Fibroblast of pulmonary artery (primary cell): ENCODE measurements around the gene ZNF682.
"Not testable (repeated sequence)": the region's sequence is repeated elsewhere in the genome, so short reads cannot be mapped to it uniquely, and the experiment has no call there.

Experiments
- DNase-seq: peaks from one replicate; pipeline ENCODE4 v3.0.0-alpha.2; 2010; ENCODE audit warnings: low read depth
- H3K4me3 ChIP-seq: replicated peaks from 2 replicates; pipeline ENCODE4 v1.5.1; 2011; ENCODE audit warnings: low read depth, mild to moderate bottlenecking, control low read depth, low read length, moderate library complexity
- TF ChIP-seq, protein P1 (sequence below): IDR thresholded peaks from 2 replicates; pipeline ENCODE4 v1.5.1; 2011; ENCODE audit warnings: mild to moderate bottlenecking, control low read depth, low read length, inconsistent platforms; ENCODE audit errors: missing control alignments

ZNF682 gene

GRCh38 chr19:19966862-19967261, 72.4 kb downstream of the ZNF682 start:
- TF ChIP-seq, protein P1, sequence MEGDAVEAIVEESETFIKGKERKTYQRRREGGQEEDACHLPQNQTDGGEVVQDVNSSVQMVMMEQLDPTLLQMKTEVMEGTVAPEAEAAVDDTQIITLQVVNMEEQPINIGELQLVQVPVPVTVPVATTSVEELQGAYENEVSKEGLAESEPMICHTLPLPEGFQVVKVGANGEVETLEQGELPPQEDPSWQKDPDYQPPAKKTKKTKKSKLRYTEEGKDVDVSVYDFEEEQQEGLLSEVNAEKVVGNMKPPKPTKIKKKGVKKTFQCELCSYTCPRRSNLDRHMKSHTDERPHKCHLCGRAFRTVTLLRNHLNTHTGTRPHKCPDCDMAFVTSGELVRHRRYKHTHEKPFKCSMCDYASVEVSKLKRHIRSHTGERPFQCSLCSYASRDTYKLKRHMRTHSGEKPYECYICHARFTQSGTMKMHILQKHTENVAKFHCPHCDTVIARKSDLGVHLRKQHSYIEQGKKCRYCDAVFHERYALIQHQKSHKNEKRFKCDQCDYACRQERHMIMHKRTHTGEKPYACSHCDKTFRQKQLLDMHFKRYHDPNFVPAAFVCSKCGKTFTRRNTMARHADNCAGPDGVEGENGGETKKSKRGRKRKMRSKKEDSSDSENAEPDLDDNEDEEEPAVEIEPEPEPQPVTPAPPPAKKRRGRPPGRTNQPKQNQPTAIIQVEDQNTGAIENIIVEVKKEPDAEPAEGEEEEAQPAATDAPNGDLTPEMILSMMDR = no peak
- no peak for DNase-seq
- H3K4me3 ChIP-seq = no peak overlapping the region

DNA sequence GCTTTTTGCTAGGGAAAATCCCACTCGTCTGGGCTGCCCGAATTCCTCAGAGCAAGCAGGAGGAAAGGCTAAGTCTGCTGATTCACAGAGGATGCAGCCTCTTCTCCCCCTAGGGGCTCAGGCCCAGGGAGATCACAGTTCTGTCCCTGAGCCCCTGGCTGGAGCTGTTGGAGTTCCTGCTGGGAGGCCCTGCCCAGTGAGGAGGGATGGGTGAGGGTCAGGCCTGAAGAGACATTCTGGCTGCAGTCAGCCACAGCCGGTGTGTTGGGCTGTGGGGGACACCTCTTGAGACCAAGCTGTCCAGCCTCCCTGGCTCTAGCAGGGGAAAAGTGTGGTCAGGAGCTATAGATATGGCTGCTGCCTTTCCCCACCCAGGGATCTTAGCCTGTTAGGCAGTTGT, 73.2 kb downstream of the ZNF682 start:
- H3K4me3 ChIP-seq, DNase-seq: not testable (repeated sequence)

- no peak for DNase-seq
- H3K4me3 ChIP-seq = no peak overlapping the region
- TF ChIP-seq, protein P1 = no peak
Measured at GRCh38 chr19:19964416-19964815, 74.9 kb downstream of the ZNF682 start.

- TF ChIP-seq, protein P1 = peak; percentile 47
- not testable (repeated sequence) for H3K4me3 ChIP-seq
- peak; percentile 67 for DNase-seq
Measured at GRCh38 chr19:19959151-19959799, 80.0 kb downstream of the ZNF682 start.

GRCh38 chr19:19957766-19958165, 81.5 kb downstream of the ZNF682 start:
- DNase-seq, H3K4me3 ChIP-seq: not testable (repeated sequence)

GRCh38 chr19:19956434-19957075, 82.8 kb downstream of the ZNF682 start:
- H3K4me3 ChIP-seq = no peak overlapping the region
- no peak for DNase-seq
- TF ChIP-seq, protein P1 = no peak

DNA sequence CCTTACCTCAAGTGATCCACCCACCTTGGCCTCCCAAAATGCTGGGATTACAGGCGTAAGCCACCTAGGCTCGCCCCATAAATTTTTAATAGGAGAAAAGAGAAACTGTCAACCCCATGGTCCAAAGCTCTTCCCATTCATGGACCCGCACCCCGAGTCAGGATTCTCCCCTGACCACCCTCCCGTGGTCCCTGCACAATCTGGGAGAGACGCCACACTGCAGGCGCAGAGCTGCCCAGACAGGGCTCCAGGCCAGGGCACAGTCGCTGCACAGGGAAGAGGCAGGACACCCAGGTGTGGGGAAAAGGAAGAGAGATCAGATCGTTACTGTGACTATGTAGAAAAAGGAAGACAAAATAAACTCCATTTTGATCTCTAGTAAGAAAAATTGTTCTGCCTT, 84.1 kb downstream of the ZNF682 start:
- no peak overlapping the region for H3K4me3 ChIP-seq
- TF ChIP-seq, protein P1 = no peak
- DNase-seq = no peak
